Psoas muscle (tissue), 8 donors: Measurements from ENCODE around the gene KCND3. TPM values are rescaled to one million over a fixed set of nuclear protein-coding genes. Genes with fewer than 3 reads are reported as not detected.

Source experiments
- ATAC-seq, 4 donors: fragments of 200-7000 bp; cut with Tn5 transposase; one replicate each; pipeline ENCODE4 v1.9.1; 2020; ENCODE audit warnings: moderate library complexity in 3 of 4, mild to moderate bottlenecking in 2 of 4
- DNase-seq, 2 donors: peaks; one replicate each; pipeline ENCODE4 v3.0.0-alpha.2; 2020
- H3K27ac ChIP-seq: fragments of 200-600 bp; one replicate; pipeline ENCODE4 v1.8.0; 2022
- H3K27me3 ChIP-seq, 3 donors: fragments of 200-600 bp in 1 of 3; one replicate each; pipeline versions ENCODE4 v1.6.1 to v1.8.0; 2013 to 2022; ENCODE audit warnings: low read length in 2 of 3, mild to moderate bottlenecking in 2 of 3, moderate library complexity in 1 of 3; ENCODE audit not compliant: insufficient read depth in 3 of 3
- H3K36me3 ChIP-seq, 2 donors: fragments of 200-600 bp in 1 of 2; one replicate each; pipeline versions ENCODE4 v1.6.1 to v1.8.0; 2013 to 2022; ENCODE audit warnings: low read depth in 1 of 2, mild to moderate bottlenecking in 1 of 2, moderate library complexity in 1 of 2; ENCODE audit not compliant: insufficient read depth in 1 of 2
- H3K4me1 ChIP-seq: fragments of 200-600 bp; one replicate; pipeline ENCODE4 v1.8.0; 2022
- H3K4me3 ChIP-seq: fragments of 200-600 bp; one replicate; pipeline ENCODE4 v1.8.0; 2022; ENCODE audit warnings: mild to moderate bottlenecking
- H3K9me3 ChIP-seq: fragments of 200-600 bp; one replicate; pipeline ENCODE4 v1.8.0; 2022
- CTCF ChIP-seq: fragments of 200-600 bp; IDR thresholded peaks from one replicate; pipeline ENCODE4 v1.8.0; 2022; ENCODE audit warnings: antibody characterized with exemption
- WGBS, 3 donors: extraction: QIAGEN DNeasy Blood & Tissue Kit; methylation state at CpG; one replicate each; pipeline versions ENCODE4 v1.1.6 to v1.1.7; 2013; 5-methylcytosine and 5-hydroxymethylcytosine counted together
- intact Hi-C, 2 donors: fragments of 100-400 bp; cut with DNase I; formaldehyde crosslinking; loops; one replicate each; pipeline versions ENCODE4 v1.11.0 to v1.14.2; 2022
- polyA plus RNA-seq, 3 donors: library from polyadenylated mRNA; stranded (reverse); fragments of 200-250 nt; gene quantifications; one replicate each; pipeline ENCODE4 v1.2.3, GENCODE V29; 2013
- total RNA-seq, 4 donors: library from RNA; stranded (reverse); fragmentation: NEBNext Ultra II Directional in 2 of 4; extraction: Animal tissue kit (Norgen Biotek cat#: 25700) in 2 of 4; gene quantifications; one replicate each; pipeline versions ENCODE4 v1.2.1 to v1.2.4, GENCODE V29; 2021 to 2023
- donor health status: healthy with polysubstance abuse.
- donor health status: DM: no; HTN: no; CAD: no; lungs with moderate emphysema.
- donor health status: Bipolar disorder and iron deficiency.
- donor health status: healthy.
- donor health status: DM: yes; HTN: yes; CAD: no.
- donor health status: DM: no; HTN: no; CAD: no.
- donor health status: DM: no; HTN: no; CAD: no.
- donor health status: DM: yes; HTN: yes; CAD: no.

Gene KCND3
- total and polyA plus RNA-seq, 7 donors, result 0.53 to 4.1 (median 1.3) TPM

- Histone ChIP-seq H3K4me3 (no peak overlapping the region), H3K36me3 (peaks cover 0 to 10% of the 10 kb centered on the region in 2 donors), H3K27me3 (no peaks in the 10 kb centered on the region), H3K4me1 (peaks cover 74% of the 10 kb centered on the region), H3K27ac (peak overlapping the region; percentile 4), H3K9me3 (no peaks in the 10 kb centered on the region)
- DNase-seq, result no peak
- intact Hi-C loops, result no loop called here
- 77 to 89% (median 78%) methylated on average over 7 of the region's 7 CpGs for WGBS, 3 donors
- no peak for ATAC-seq
- no peak for TF ChIP-seq CTCF
Measured at GRCh38 chr1:111723091-111723806, 266.2 kb downstream of the KCND3 start.

- DNase-seq (peak in 1 of 2 donors; percentile 23), ATAC-seq (peak in 2 of 4 donors; percentile 18 to 19)
- Histone ChIP-seq H3K27ac (peak overlapping the region; percentile 84), H3K9me3 (no peaks in the 10 kb centered on the region), H3K4me1 (peaks cover 63% of the 10 kb centered on the region), H3K4me3 (no peak overlapping the region), H3K27me3 (no peaks in the 10 kb centered on the region), H3K36me3 (peaks cover 0 to 3% of the 10 kb centered on the region in 2 donors)
- no peak for TF ChIP-seq CTCF
- intact Hi-C loops, result no loop called here
- WGBS, 3 donors, result 39 to 64% (median 45%) methylated on average over 10 of the region's 10 CpGs
Measured at GRCh38 chr1:111720977-111721786, 268.3 kb downstream of the KCND3 start.

Other genes with a start within 250 kb of the KCND3 start
- 10 to 100 TPM in 1 of 4 donors, 1 to 10 TPM in 3; 6.2 to 11.6 (median 7.6) TPM for gene DDX20, start 233.8 kb downstream of the KCND3 start, total RNA-seq
- 10 to 100 TPM in 1 of 3 donors, 1 to 10 TPM in 2; 7.9 to 11.3 (median 8.1) TPM for gene DDX20, start 233.8 kb downstream of the KCND3 start, polyA plus RNA-seq